A549 (cell line): ENCODE results near the gene TMPRSS6.

Experiments used
- ESRRA ChIP-seq: fragments of 150-350 bp; IDR thresholded peaks from 2 replicates; pipeline ENCODE4 v1.6.1; 2014; ENCODE audit warnings: mild to moderate bottlenecking, low read length, borderline replicate concordance
- REST ChIP-seq: fragments of 200-600 bp; sonication (generic); IDR thresholded peaks from 2 replicates; pipeline ENCODE4 v1.6.1; 2016; ENCODE audit warnings: antibody characterized with exemption, mild to moderate bottlenecking, moderate library complexity
- RFX5 ChIP-seq: fragments of 450-650 bp; IDR thresholded peaks from 2 replicates; pipeline ENCODE4 v1.7.1; 2014; ENCODE audit warnings: antibody characterized with exemption, mild to moderate bottlenecking, moderate library complexity
- SREBF2 ChIP-seq: fragments of 450-650 bp; IDR thresholded peaks from 2 replicates; pipeline ENCODE4 v1.6.1; 2014; ENCODE audit warnings: mild to moderate bottlenecking, moderate library complexity
- TF ChIP-seq, protein P1 (sequence below): fragments of >200 bp; sonication (Bioruptor Twin); formaldehyde crosslinking; IDR thresholded peaks from 3 replicates; pipeline ENCODE4 v1.5.1; 2016

GRCh38 chr22:37028692-37029674, 80.5 kb downstream of the TMPRSS6 start:
- no peak for TF ChIP-seq SREBF2
- no peak for TF ChIP-seq REST
- TF ChIP-seq RFX5, result no peak
- TF ChIP-seq, protein P1, sequence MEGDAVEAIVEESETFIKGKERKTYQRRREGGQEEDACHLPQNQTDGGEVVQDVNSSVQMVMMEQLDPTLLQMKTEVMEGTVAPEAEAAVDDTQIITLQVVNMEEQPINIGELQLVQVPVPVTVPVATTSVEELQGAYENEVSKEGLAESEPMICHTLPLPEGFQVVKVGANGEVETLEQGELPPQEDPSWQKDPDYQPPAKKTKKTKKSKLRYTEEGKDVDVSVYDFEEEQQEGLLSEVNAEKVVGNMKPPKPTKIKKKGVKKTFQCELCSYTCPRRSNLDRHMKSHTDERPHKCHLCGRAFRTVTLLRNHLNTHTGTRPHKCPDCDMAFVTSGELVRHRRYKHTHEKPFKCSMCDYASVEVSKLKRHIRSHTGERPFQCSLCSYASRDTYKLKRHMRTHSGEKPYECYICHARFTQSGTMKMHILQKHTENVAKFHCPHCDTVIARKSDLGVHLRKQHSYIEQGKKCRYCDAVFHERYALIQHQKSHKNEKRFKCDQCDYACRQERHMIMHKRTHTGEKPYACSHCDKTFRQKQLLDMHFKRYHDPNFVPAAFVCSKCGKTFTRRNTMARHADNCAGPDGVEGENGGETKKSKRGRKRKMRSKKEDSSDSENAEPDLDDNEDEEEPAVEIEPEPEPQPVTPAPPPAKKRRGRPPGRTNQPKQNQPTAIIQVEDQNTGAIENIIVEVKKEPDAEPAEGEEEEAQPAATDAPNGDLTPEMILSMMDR, result no peak
- no peak for TF ChIP-seq ESRRA
